ENCODE data around the gene AGL. TPM values are rescaled to one million over a fixed set of nuclear protein-coding genes. Genes with fewer than 3 reads are reported as not detected.

Gene AGL
- total RNA-seq, 1 experiment from 2014 or later = 12.0 TPM

GRCh38 chr1:99858286-99858685 lies 8.1 kb downstream of the AGL start:
- no peaks in the 10 kb centered on the region for H3K36me3 ChIP-seq (ENCODE audit: control insufficient read depth, insufficient read depth, low read length)
- BruUV-seq (replicated peaks) = no TSS peak
- no peaks in the 10 kb centered on the region for H3K27me3 ChIP-seq (ENCODE audit: control insufficient read depth, insufficient read depth, low read length)
- no peaks in the 10 kb centered on the region for H3K4me1 ChIP-seq (ENCODE audit: control insufficient read depth, insufficient read depth, low read length)
- in situ Hi-C loops (cut with HindIII; ENCODE audit: low pct_unique_long_range_greater_than_20kb, low sequenced_read_pairs) (no loop called here), intact Hi-C loops (cut with micrococcal nuclease; ENCODE audit: unreplicated experiment) (no loop called here)
- no peak overlapping the region for H3K27ac ChIP-seq (ENCODE audit: low read length)
- TF ChIP-seq POLR2AphosphoS5 (IDR thresholded peaks at IDR 0.05; ENCODE audit: low read depth, low read length) (no peak), TCF7L2 (IDR thresholded peaks at IDR 0.05; ENCODE audit: low read depth, low read length) (no peak), REST (IDR thresholded peaks at IDR 0.05; ENCODE audit: insufficient read depth in 1 of 2, low read depth in 2 of 2, low read length in 1 of 2) (no peak), CTCF (IDR thresholded peaks at IDR 0.05) (no peak), SIN3A (IDR thresholded peaks at IDR 0.05; ENCODE audit: borderline replicate concordance, insufficient read depth, low read depth, low read length) (no peak)
- ATAC-seq = no peak
- ChIA-PET CTCF (no interaction called here), POLR2A (no interaction called here)
- H3K9me3 ChIP-seq (ENCODE audit: control insufficient read depth, insufficient read depth, low read depth, low read length) = no peaks in the 10 kb centered on the region
- H3K4me3 ChIP-seq (ENCODE audit: low read depth in 2 of 2, low read length in 2 of 2) = no peak overlapping the region
- no peak for DNase-seq (ENCODE audit: low read depth, low spot score)

GRCh38 chr1:99858881-99859280 lies 8.7 kb downstream of the AGL start:
- no TSS peak for BruUV-seq (replicated peaks)
- no peaks in the 10 kb centered on the region for H3K9me3 ChIP-seq (ENCODE audit: control insufficient read depth, insufficient read depth, low read depth, low read length)
- H3K27me3 ChIP-seq (ENCODE audit: control insufficient read depth, insufficient read depth, low read length) = no peaks in the 10 kb centered on the region
- no peaks in the 10 kb centered on the region for H3K4me1 ChIP-seq (ENCODE audit: control insufficient read depth, insufficient read depth, low read length)
- POLR2A ChIA-PET = interaction anchor here (0.6 kb wide), 1 partner anchor 312 kb away, joined by 5 read pairs; no protein-coding TSS in a partner anchor
- no peak overlapping the region for H3K27ac ChIP-seq (ENCODE audit: low read length)
- in situ Hi-C loops (cut with HindIII; ENCODE audit: low pct_unique_long_range_greater_than_20kb, low sequenced_read_pairs) (no loop called here), intact Hi-C loops (cut with micrococcal nuclease; ENCODE audit: unreplicated experiment) (no loop called here)
- no peak for ATAC-seq
- H3K4me3 ChIP-seq (ENCODE audit: low read depth in 2 of 2, low read length in 2 of 2) = no peak overlapping the region
- CTCF ChIA-PET = no interaction called here
- no peaks in the 10 kb centered on the region for H3K36me3 ChIP-seq (ENCODE audit: control insufficient read depth, insufficient read depth, low read length)
- no peak for TF ChIP-seq TCF7L2 (IDR thresholded peaks at IDR 0.05; ENCODE audit: low read depth, low read length)
- no peak for DNase-seq (ENCODE audit: low read depth, low spot score)

GRCh38 chr1:99860703-99861102 lies 10.5 kb downstream of the AGL start:
- Histone ChIP-seq H3K27me3 (ENCODE audit: control insufficient read depth, insufficient read depth, low read length) (no peaks in the 10 kb centered on the region), H3K4me3 (ENCODE audit: low read depth in 2 of 2, low read length in 2 of 2) (no peak overlapping the region), H3K4me1 (ENCODE audit: control insufficient read depth, insufficient read depth, low read length) (no peaks in the 10 kb centered on the region), H3K9me3 (ENCODE audit: control insufficient read depth, insufficient read depth, low read depth, low read length) (no peaks in the 10 kb centered on the region), H3K27ac (ENCODE audit: low read length) (no peak overlapping the region), H3K36me3 (ENCODE audit: control insufficient read depth, insufficient read depth, low read length) (no peaks in the 10 kb centered on the region)
- intact Hi-C loops (cut with micrococcal nuclease; ENCODE audit: unreplicated experiment) (no loop called here), in situ Hi-C loops (cut with HindIII; ENCODE audit: low pct_unique_long_range_greater_than_20kb, low sequenced_read_pairs) (no loop called here)
- ATAC-seq (no peak), DNase-seq (ENCODE audit: low read depth, low spot score) (no peak)
- ChIA-PET CTCF (no interaction called here), POLR2A (no interaction called here)
- no TSS peak for BruUV-seq (replicated peaks)
- TF ChIP-seq POLR2AphosphoS5 (IDR thresholded peaks at IDR 0.05; ENCODE audit: low read depth, low read length) (no peak), CTCF (IDR thresholded peaks at IDR 0.05) (no peak), REST (IDR thresholded peaks at IDR 0.05; ENCODE audit: insufficient read depth in 1 of 2, low read depth in 2 of 2, low read length in 1 of 2) (no peak), TCF7L2 (IDR thresholded peaks at IDR 0.05; ENCODE audit: low read depth, low read length) (no peak), SIN3A (IDR thresholded peaks at IDR 0.05; ENCODE audit: borderline replicate concordance, insufficient read depth, low read depth, low read length) (no peak)

Measured in Panc1 (cell line).